SH-SY5Y (cell line): ENCODE results near the gene C7orf25.

Experiments used
- GATA2 ChIP-seq: IDR thresholded peaks from 2 replicates; pipeline ENCODE4 v1.6.1; 2011; ENCODE audit warnings: mild to moderate bottlenecking, low read depth, low read length
- GATA3 ChIP-seq: IDR thresholded peaks from 2 replicates; pipeline ENCODE4 v1.6.1; 2011; ENCODE audit warnings: low read depth, mild to moderate bottlenecking, low read length, moderate library complexity

- no peak for TF ChIP-seq GATA2
- TF ChIP-seq GATA3: no peak
Observed at GRCh38 chr7:42914009-42914408, 2.1 kb upstream of the C7orf25 start.
